ENCODE measurements around the gene SLC26A9. TPM values are rescaled to one million over a fixed set of nuclear protein-coding genes. Genes with fewer than 3 reads are reported as not detected.

Gene SLC26A9
- total and polyA plus RNA-seq, 2 donors (not counting 1 experiment from before 2014, with no cell fraction given), result not detected

DNA sequence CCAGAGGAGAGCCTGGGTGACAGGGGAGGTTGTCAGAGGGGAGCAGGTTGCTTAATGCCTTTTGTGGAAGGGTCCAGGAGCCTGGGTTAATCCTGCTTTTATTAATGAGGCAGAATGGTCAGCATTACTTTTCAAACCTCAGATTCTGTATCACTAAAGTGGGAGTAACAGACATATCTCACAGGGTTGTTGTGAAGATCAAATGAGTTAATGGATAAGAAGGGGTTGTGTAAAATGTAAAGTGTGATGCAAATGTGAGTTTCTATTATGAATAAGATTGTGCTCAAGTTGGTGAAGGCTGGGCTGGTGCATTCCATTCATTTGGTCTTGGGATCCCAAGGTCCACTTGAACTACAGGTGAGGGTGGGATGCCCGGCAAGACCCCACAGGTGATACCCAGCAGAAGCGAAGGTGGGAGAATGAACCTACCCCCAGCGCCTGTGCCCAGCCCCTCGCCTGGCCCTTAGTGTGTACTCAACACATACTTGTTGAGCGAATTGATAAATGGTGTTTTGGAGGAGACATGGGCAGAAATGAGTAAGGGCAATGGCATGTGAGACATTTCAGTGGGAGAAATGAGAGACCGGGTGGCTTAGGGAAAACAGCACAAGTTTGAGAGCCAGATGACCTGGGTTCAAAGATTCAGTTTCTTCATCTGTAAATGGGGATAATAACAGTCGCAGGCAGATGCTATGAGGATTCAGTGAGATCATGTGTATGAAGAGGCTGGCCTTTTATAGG lies 6.2 kb downstream of the SLC26A9 start:
- Mint-ChIP-seq H3K4me1 (no peaks in the 10 kb centered on the region), H3K27me3 (peaks cover 57% of the 10 kb centered on the region), H3K9me3 (ENCODE audit: insufficient read depth) (no peaks in the 10 kb centered on the region), H3K27ac (no peak overlapping the region), H3K4me3 (no peak overlapping the region)
- TF ChIP-seq, protein P1, sequence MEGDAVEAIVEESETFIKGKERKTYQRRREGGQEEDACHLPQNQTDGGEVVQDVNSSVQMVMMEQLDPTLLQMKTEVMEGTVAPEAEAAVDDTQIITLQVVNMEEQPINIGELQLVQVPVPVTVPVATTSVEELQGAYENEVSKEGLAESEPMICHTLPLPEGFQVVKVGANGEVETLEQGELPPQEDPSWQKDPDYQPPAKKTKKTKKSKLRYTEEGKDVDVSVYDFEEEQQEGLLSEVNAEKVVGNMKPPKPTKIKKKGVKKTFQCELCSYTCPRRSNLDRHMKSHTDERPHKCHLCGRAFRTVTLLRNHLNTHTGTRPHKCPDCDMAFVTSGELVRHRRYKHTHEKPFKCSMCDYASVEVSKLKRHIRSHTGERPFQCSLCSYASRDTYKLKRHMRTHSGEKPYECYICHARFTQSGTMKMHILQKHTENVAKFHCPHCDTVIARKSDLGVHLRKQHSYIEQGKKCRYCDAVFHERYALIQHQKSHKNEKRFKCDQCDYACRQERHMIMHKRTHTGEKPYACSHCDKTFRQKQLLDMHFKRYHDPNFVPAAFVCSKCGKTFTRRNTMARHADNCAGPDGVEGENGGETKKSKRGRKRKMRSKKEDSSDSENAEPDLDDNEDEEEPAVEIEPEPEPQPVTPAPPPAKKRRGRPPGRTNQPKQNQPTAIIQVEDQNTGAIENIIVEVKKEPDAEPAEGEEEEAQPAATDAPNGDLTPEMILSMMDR (IDR thresholded peaks at IDR 0.05), result no peak
- no peak for TF ChIP-seq EZH2 (IDR thresholded peaks at IDR 0.05; ENCODE audit: borderline replicate concordance, insufficient read depth, low read depth, low read length, poor library complexity, severe bottlenecking)
- H3K79me2 ChIP-seq (ENCODE audit: control insufficient read depth, insufficient read depth, low read length), result no peaks in the 10 kb centered on the region
- no peak overlapping the region for H2AFZ ChIP-seq (ENCODE audit: insufficient read depth, low read depth, low read length, poor library complexity, severe bottlenecking)
- POLR2A ChIA-PET, result no interaction called here
- no peak overlapping the region for H3K4me3 ChIP-seq (ENCODE audit: control extremely low read depth in 1 of 5, extremely low read depth in 1 of 5, insufficient read depth in 1 of 5, low read depth in 2 of 5, low read length in 4 of 5)
- WGBS (ENCODE audit: insufficient coverage), result 88% methylated on average over 6 of the region's 7 CpGs
- ATAC-seq (ENCODE audit: low read depth) (no peak), DNase-seq (no peak)
- CTCF ChIA-PET, result no interaction called here
- H3K36me3 ChIP-seq (replicated peaks in 1 of 2; ENCODE audit: control extremely low read depth in 1 of 2, control insufficient read depth in 1 of 2, extremely low read depth in 1 of 2, insufficient read depth in 2 of 2, low read length in 1 of 2), result no peaks in the 10 kb centered on the region
- no peak overlapping the region for H3K9ac ChIP-seq (ENCODE audit: low read length)
- no peaks in the 10 kb centered on the region for H4K20me1 ChIP-seq (ENCODE audit: control insufficient read depth, insufficient read depth, low read length, poor library complexity, severe bottlenecking)
- H3K27ac ChIP-seq (ENCODE audit: low read length in 2 of 2), result no peak overlapping the region
- no peaks in the 10 kb centered on the region for H3K4me1 ChIP-seq (ENCODE audit: control insufficient read depth in 2 of 2, insufficient read depth in 2 of 2, low read length in 2 of 2)
- no peak overlapping the region for H3K4me2 ChIP-seq (replicated peaks; ENCODE audit: low read depth, low read length, poor library complexity, severe bottlenecking)
- intact Hi-C loops (cut with micrococcal nuclease), result no loop called here
- no peaks in the 10 kb centered on the region for H3K9me3 ChIP-seq (ENCODE audit: control extremely low read depth in 1 of 3, control insufficient read depth in 2 of 3, insufficient read depth in 1 of 3, low read length in 2 of 3)
- H3K27me3 ChIP-seq (replicated peaks in 1 of 4; ENCODE audit: control extremely low read depth in 1 of 4, control insufficient read depth in 3 of 4, insufficient read depth in 4 of 4, low read length in 3 of 4), result peaks cover 0 to 4% (median 2%) of the 10 kb centered on the region in 4 experiments

DNA sequence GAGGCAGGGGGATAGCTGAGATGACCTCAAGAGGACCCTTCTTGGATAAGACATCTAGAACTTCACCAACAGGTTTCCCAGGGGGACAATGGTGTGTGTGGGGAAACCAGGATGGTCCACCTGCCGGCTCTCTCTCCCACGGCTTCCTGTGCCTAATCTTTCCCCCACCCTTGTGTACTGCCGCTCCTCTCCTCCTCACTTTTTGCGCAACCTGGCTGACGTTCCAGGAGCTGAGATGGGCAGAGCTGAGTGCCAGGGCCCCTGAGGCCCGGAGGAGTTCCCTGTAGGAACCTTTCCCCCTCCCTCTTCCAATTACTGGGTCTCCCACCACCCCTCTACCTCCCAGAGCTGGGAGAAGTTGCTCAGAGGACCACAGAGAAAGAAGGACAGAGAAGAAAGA lies 6.9 kb downstream of the SLC26A9 start:
- WGBS (ENCODE audit: insufficient coverage), result 98% methylated on average over 4 of the region's 6 CpGs
- intact Hi-C loops (cut with micrococcal nuclease), result no loop called here

More for the DNA sequence above, 6.9 kb downstream of the SLC26A9 start:
- H4K20me1 ChIP-seq (ENCODE audit: control insufficient read depth, insufficient read depth, low read length, poor library complexity, severe bottlenecking), result no peaks in the 10 kb centered on the region
- no peaks in the 10 kb centered on the region for H3K36me3 ChIP-seq (replicated peaks in 1 of 2; ENCODE audit: control extremely low read depth in 1 of 2, control insufficient read depth in 1 of 2, extremely low read depth in 1 of 2, insufficient read depth in 2 of 2, low read length in 1 of 2)
- H3K27ac ChIP-seq (ENCODE audit: low read length in 2 of 2), result no peak overlapping the region
- no peak overlapping the region for H3K27ac Mint-ChIP-seq
- no peak overlapping the region for H3K4me3 ChIP-seq (ENCODE audit: control extremely low read depth in 1 of 5, extremely low read depth in 1 of 5, insufficient read depth in 1 of 5, low read depth in 2 of 5, low read length in 4 of 5)
- no peak overlapping the region for H3K4me2 ChIP-seq (replicated peaks; ENCODE audit: low read depth, low read length, poor library complexity, severe bottlenecking)
- peaks cover 51% of the 10 kb centered on the region for H3K27me3 Mint-ChIP-seq
- DNase-seq, result no peak
- H3K79me2 ChIP-seq (ENCODE audit: control insufficient read depth, insufficient read depth, low read length), result no peaks in the 10 kb centered on the region
- TF ChIP-seq EZH2 (IDR thresholded peaks at IDR 0.05; ENCODE audit: borderline replicate concordance, insufficient read depth, low read depth, low read length, poor library complexity, severe bottlenecking), result no peak
- TF ChIP-seq, protein P1 (IDR thresholded peaks at IDR 0.05), result no peak
- no peak overlapping the region for H3K4me3 Mint-ChIP-seq
- no peak overlapping the region for H3K9ac ChIP-seq (ENCODE audit: low read length)
- no peak for ATAC-seq (ENCODE audit: low read depth)
- H3K9me3 ChIP-seq (ENCODE audit: control extremely low read depth in 1 of 3, control insufficient read depth in 2 of 3, insufficient read depth in 1 of 3, low read length in 2 of 3), result no peaks in the 10 kb centered on the region
- no peaks in the 10 kb centered on the region for H3K4me1 ChIP-seq (ENCODE audit: control insufficient read depth in 2 of 2, insufficient read depth in 2 of 2, low read length in 2 of 2)
- H3K27me3 ChIP-seq (replicated peaks in 1 of 4; ENCODE audit: control extremely low read depth in 1 of 4, control insufficient read depth in 3 of 4, insufficient read depth in 4 of 4, low read length in 3 of 4), result peaks cover 0 to 4% (median 2%) of the 10 kb centered on the region in 4 experiments
- H2AFZ ChIP-seq (ENCODE audit: insufficient read depth, low read depth, low read length, poor library complexity, severe bottlenecking), result no peak overlapping the region
- H3K4me1 Mint-ChIP-seq, result no peaks in the 10 kb centered on the region
- CTCF ChIA-PET, result no interaction called here
- no peaks in the 10 kb centered on the region for H3K9me3 Mint-ChIP-seq (ENCODE audit: insufficient read depth)
- POLR2A ChIA-PET, result no interaction called here
